Epidermal melanocyte (primary cell): ENCODE data around the gene ADNP2.
"Not testable (repeated sequence)": the region's sequence is repeated elsewhere in the genome, so short reads cannot be mapped to it uniquely, and the experiment has no call there.

Experiments
- DNase-seq: peaks from one replicate; pipeline ENCODE4 v3.0.0; 2011; ENCODE audit warnings: low spot score; ENCODE audit not compliant: insufficient read length

Gene ADNP2

GRCh38 chr18:80147037-80147417 lies 38.0 kb downstream of the ADNP2 start:
- no peak for DNase-seq

GRCh38 chr18:80147418-80148325 lies 38.6 kb downstream of the ADNP2 start:
- DNase-seq = peak; percentile 82

- DNase-seq = no peak
Measured at GRCh38 chr18:80148326-80149199, 39.5 kb downstream of the ADNP2 start.

GRCh38 chr18:80149667-80150066 lies 40.6 kb downstream of the ADNP2 start:
- DNase-seq = no peak

GRCh38 chr18:80154293-80154692 lies 45.2 kb downstream of the ADNP2 start:
- DNase-seq = no peak

DNA sequence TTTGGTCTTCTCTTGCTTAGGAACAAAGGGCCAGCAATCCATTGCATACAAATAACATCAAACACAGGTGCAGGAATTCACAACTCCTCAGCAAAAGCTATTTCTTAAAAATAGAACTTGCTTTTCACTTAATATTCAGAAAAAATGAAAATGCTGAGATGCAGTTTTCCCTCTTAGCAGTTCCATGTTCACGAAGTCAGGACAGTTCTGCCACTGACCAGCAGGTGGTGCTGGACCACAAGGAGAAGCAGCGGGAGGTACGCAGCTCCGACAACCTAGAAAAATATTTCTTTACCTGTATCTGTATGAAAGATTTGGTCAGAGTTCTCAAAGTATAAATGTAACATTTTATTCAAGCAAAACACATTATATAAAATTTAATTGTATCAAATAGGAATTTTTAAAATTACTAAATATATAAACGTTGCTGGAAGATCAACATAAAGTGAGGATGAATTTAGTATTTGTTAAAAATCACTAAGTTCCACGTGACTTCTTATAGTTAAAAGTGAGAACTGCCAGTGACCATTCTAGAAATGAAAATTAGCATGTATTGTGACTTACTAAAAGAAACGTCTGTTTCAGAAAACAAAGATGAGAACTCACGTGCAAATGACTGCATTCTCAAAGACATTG lies 48.8 kb downstream of the ADNP2 start:
- no peak for DNase-seq

GRCh38 chr18:80158365-80158764 lies 49.3 kb downstream of the ADNP2 start:
- no peak for DNase-seq

GRCh38 chr18:80159713-80160636 lies 50.9 kb downstream of the ADNP2 start:
- DNase-seq = no peak

GRCh38 chr18:80161781-80162417 lies 52.8 kb downstream of the ADNP2 start:
- no peak for DNase-seq

DNA sequence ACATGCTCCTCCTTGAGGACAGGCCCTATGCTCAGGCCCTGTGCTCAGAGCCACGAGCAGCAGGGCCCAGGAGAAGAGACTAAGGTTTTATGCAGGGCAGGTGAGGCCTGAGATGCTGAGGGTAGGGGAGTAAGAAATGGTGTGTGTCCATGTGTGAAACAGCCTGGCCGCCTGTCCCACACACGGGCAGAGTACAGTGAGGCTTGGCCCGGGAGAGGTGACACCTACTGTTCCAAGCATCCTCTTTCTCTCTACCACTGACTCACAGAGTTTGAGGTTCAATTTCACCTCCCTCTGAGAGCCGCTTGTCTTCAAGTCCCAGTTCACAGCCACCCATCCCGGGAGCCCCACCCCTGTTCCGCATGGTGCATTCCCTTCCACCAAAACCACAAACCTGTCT lies 54.1 kb downstream of the ADNP2 start:
- DNase-seq = no peak

DNA sequence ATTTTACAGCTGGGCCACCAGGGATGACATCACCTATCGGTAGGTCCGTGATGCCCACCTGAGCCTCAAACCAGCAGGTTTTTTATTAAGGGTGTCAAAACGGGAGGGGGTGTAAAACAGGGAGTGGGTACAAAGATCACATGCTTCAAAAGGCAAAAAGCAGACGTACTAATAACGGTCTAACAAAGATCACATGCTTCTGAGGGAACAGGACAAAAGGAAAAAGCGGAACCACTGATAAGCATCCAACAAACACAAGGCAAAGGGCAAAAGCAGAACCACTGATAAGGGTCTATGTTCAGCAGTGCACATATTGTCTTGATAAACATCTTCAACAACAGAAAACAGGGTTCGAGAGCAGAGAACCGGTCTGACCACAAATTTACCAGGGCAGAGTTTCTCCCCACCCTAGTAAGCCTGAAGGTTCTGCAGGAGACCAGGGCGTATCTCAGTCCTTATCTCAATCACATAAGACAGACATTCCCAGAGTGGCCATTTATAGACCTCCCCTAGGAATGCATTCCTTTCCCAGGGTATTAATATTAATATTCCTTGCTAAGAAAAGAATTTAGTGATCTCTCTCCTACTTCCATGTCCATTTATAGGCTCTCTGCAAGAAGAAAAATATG lies 55.8 kb downstream of the ADNP2 start:
- not testable (repeated sequence) for DNase-seq

- DNase-seq = no peak
Measured at GRCh38 chr18:80166240-80166639, 57.2 kb downstream of the ADNP2 start.

DNA sequence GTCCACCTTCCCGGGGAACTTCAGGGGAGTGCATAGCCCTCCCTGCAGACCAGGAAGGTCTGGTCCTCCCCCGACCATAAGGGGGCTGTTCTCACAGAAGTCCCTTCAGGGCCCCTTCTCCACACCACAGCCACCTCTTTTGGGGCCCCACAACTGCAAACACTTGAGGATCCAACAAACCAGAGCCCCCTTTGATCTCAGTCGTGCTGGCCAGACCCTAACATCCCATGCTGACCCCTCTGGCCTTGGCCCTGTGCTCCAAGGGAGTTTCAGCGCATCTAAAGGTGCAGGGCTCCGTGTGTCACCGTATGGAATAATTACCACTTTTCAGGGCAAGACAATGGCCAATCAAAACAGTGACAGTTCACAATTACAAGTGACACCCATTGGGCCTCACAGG lies 57.7 kb downstream of the ADNP2 start:
- no peak for DNase-seq

DNA sequence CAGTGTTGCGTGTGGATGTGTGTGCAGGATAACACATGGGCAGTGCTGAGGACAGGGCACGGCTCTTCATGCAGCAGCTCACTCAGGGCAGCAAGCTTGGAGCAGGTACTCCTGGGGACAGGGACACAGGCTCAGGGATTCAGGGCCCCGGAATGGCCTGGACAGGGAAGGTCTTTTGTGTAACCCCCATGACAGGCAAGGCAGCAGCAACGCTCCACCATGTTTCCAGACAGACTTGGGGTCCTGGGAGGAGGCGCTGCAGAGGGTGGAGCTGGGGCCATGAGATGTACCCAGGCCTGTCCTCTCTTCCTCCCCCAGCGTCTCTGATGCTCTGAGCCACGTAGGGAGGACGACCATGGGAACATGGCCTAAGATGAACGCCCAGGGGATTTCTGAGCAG lies 58.3 kb downstream of the ADNP2 start:
- DNase-seq = no peak

DNA sequence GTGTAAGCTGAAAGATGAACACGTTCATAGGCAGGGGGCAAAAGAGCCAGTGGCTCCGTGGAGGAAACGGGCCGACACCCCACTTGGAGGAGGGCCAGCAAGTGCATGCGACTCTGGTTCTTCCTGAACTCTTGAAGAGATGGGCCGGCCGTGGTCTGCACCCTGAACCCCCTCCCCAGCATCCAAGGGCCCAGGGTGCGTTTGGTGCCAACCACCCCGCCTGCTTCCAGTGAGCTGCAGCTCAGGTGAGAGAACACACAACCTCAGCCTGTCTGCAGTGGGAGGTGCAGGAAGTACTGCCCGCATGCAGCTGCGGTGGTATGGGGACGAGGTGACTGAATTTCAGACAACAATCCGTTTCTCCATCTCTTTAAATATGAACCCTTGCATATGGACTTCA lies 58.9 kb downstream of the ADNP2 start:
- DNase-seq = no peak

GRCh38 chr18:80168346-80168745 lies 59.3 kb downstream of the ADNP2 start:
- no peak for DNase-seq

DNA sequence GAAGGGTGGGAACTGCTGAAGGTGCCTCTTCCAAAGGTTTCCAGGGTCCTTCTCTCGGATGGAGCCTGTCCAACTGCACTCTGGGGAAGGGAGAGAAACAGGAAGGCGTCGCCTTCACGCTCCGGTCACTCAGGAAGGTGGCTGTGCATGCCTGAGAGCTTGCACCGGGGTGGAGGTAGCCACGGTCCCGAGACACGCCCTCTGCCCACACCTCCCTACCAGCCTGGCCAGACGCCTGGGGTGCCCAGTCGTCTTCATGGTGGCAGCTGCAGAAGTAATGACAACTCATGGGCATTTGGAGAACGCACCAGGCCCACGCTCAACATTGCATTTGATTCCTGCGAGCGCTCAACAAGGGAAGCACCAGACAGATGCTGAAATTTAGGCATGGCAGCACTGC lies 59.9 kb downstream of the ADNP2 start:
- DNase-seq = no peak

DNA sequence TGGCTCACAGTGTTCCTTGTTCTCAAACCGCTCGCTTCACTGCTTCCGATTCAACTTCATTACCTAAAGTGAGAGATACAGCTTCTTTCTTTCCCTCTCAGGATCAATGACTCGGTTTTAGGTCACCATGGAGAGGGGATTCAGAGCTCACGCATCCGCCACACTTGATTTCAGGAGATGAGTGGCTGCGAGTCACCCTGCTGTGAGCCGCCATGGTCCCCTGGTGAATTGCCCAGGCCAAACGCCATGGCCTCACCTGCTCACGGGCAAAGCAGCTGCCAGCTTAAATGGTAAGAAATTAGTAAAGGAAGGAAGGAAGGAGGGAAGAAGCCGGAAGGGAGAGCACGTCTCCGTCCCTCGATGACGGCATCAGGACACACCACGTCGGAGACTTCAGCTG lies 60.5 kb downstream of the ADNP2 start:
- DNase-seq = no peak

DNA sequence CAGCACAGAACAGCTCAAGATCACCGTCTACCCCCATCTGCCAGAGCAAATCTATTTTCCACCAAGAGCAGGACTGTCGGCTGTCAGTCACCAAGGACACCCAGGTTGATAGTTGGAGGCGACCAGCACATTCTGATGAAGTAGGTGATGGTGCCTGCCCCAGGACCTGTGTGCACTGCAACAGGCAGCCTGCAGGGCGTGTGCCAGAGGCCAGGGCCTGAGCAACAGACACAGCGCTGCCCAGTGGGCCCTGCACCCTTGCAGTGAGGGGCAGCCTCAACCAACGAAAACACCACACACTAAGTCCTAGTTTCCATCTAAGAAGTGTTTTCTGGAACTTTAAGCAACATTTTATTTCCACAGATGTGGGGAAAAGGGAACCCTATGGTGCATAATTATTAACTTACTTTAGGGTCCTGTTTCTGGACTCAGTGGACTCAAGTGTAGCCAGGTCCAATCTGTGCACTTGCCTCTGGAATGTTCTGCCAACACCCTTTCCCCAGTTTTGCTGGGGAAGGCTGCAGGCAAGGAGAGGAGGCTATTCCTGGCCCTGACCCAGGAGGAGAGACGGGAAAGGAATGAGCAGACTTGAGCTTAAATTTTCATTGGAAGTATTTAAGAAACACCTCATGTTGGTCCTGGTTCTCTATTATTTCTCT lies 61.5 kb downstream of the ADNP2 start:
- no peak for DNase-seq
